Endothelial cell of umbilical vein (primary cell): ENCODE measurements around the gene BCAS2. TPM values are rescaled to one million over a fixed set of nuclear protein-coding genes. Genes with fewer than 3 reads are reported as not detected.

Experiments used
- BruUV-seq: library from RNA; stranded (reverse); fragments of 400-500 nt; replicated peaks from 2 replicates; lab custom pipeline; 2021; lab: Mats Ljungman, UMichigan
- CTCF ChIA-PET: fragments of 300-600, 350-600 bp; sonication (Branson Sonifier 250); formaldehyde crosslinking; loops from one replicate; lab custom pipeline; 2021; ENCODE audit warnings: antibody characterized with exemption, inconsistent platforms; lab: Charles Lee
- POLR2A ChIA-PET: fragments of 300-600, 350-600 bp; sonication (Branson Sonifier 250); formaldehyde crosslinking; loops from one replicate; lab custom pipeline; 2021; ENCODE audit warnings: antibody characterized with exemption, inconsistent platforms; lab: Charles Lee
- DNase-seq: peaks from one replicate; pipeline ENCODE4 v3.0.0-alpha.2; 2011; ENCODE audit warnings: low read depth, low spot score
- FAIRE-seq: peaks from 2 replicates; lab custom pipeline; 2011; peaks lifted over from hg19 to GRCh38; lab: Jason Lieb, UNC
- H2AFZ ChIP-seq: 2 replicates; pipeline ENCODE4 v1.6.0; 2012; ENCODE audit warnings: low read depth, low read length, control low read depth, inconsistent platforms
- H3K27ac ChIP-seq: 2 replicates; pipeline ENCODE4 v1.5.1; 2011; ENCODE audit warnings: low read depth, mild to moderate bottlenecking, control low read depth, low read length, moderate library complexity; ENCODE audit not compliant: insufficient read depth
- H3K27me3 ChIP-seq, 2 experiments: 2 replicates each; pipeline versions ENCODE4 v1.6.0 to v1.6.1; 2011; ENCODE audit warnings: low read length in 2 of 2, mixed read lengths in 1 of 2; ENCODE audit not compliant: control insufficient read depth in 2 of 2, insufficient read depth in 2 of 2
- H3K36me3 ChIP-seq, 2 experiments: 2 replicates in 1 of 2; 3 replicates in 1 of 2; pipeline ENCODE4 v1.5.1; 2011; ENCODE audit warnings: low read length in 2 of 2, mild to moderate bottlenecking in 1 of 2, moderate library complexity in 1 of 2; ENCODE audit not compliant: control insufficient read depth in 2 of 2, insufficient read depth in 2 of 2; ENCODE audit errors: extremely low read depth in 1 of 2
- H3K4me1 ChIP-seq: 3 replicates; pipeline ENCODE4 v1.5.1; 2011; ENCODE audit warnings: mild to moderate bottlenecking, low read length; ENCODE audit not compliant: control insufficient read depth, insufficient read depth; ENCODE audit errors: extremely low read depth
- H3K4me2 ChIP-seq: 2 replicates; pipeline ENCODE4 v1.6.1; 2011; ENCODE audit warnings: low read length, control low read depth, mixed read lengths; ENCODE audit not compliant: insufficient read depth
- H3K4me3 ChIP-seq, 3 experiments: fragments of 200-600 bp in 1 of 3; sonication (generic), shearing (Covaris generic) in 1 of 3; replicated peaks in 1 of 3; 2 replicates each; pipeline ENCODE4 v1.5.1; 2011 to 2016; ENCODE audit warnings: control low read depth in 3 of 3, low read length in 3 of 3, mild to moderate bottlenecking in 2 of 3, inconsistent platforms in 1 of 3, low read depth in 1 of 3, moderate library complexity in 1 of 3; ENCODE audit not compliant: insufficient read depth in 1 of 3
- H3K79me2 ChIP-seq: 2 replicates; pipeline ENCODE4 v1.6.0; 2012; ENCODE audit warnings: low read length, inconsistent platforms; ENCODE audit not compliant: control insufficient read depth, insufficient read depth
- H3K9ac ChIP-seq: replicated peaks from 2 replicates; pipeline ENCODE3; 2011; ENCODE audit warnings: low read length, control low read depth; ENCODE audit not compliant: insufficient read depth; ENCODE audit errors: extremely low read depth
- H3K9me1 ChIP-seq: replicated peaks from 3 replicates; pipeline ENCODE4 v1.6.0; 2011; ENCODE audit warnings: mild to moderate bottlenecking, low read length; ENCODE audit not compliant: control insufficient read depth, insufficient read depth; ENCODE audit errors: extremely low read depth
- H3K9me3 ChIP-seq: replicated peaks from 2 replicates; pipeline ENCODE4 v1.5.1; 2012; ENCODE audit warnings: low read length, inconsistent platforms; ENCODE audit not compliant: control insufficient read depth, insufficient read depth
- H4K20me1 ChIP-seq: replicated peaks from 2 replicates; pipeline ENCODE3; 2011; ENCODE audit warnings: mild to moderate bottlenecking, low read length; ENCODE audit not compliant: control insufficient read depth, insufficient read depth; ENCODE audit errors: extremely low read depth
- EZH2 ChIP-seq: IDR thresholded peaks from 2 replicates; pipeline ENCODE4 v1.6.1; 2012; ENCODE audit warnings: borderline replicate concordance, low read depth, mild to moderate bottlenecking, moderate library complexity, low read length, inconsistent platforms; ENCODE audit not compliant: severe bottlenecking
- FOS ChIP-seq: IDR thresholded peaks from 2 replicates; pipeline ENCODE4 v1.6.1; 2011; ENCODE audit warnings: mild to moderate bottlenecking, low read length, moderate library complexity, borderline replicate concordance; ENCODE audit not compliant: insufficient read depth
- GATA2 ChIP-seq: IDR thresholded peaks from 2 replicates; pipeline ENCODE4 v1.7.0; 2011; ENCODE audit warnings: low read depth, mild to moderate bottlenecking, moderate library complexity, mixed read lengths, low read length; ENCODE audit not compliant: insufficient read length, insufficient read depth
- JUN ChIP-seq: IDR thresholded peaks from 2 replicates; pipeline ENCODE4 v1.6.1; 2011; ENCODE audit warnings: borderline replicate concordance, low read depth; ENCODE audit not compliant: insufficient read length, insufficient read depth
- MYC ChIP-seq: IDR thresholded peaks from one replicate; pipeline ENCODE4 v1.6.1; 2011; ENCODE audit warnings: mild to moderate bottlenecking, low read depth, low read length
- POLR2A ChIP-seq: IDR thresholded peaks from 2 replicates; pipeline ENCODE4 v1.6.1; 2012; ENCODE audit warnings: low read depth, mild to moderate bottlenecking, control low read depth, low read length
- POLR2AphosphoS5 ChIP-seq: IDR thresholded peaks from 2 replicates; pipeline ENCODE4 v1.6.1; 2012; ENCODE audit warnings: low read depth, mild to moderate bottlenecking, control low read depth, low read length, moderate library complexity; ENCODE audit not compliant: insufficient read depth
- dilution Hi-C: fragments of 300-500 bp; cut with MboI; formaldehyde crosslinking; loops from one replicate; pipeline ENCODE4 v1.15.0; 2019; ENCODE audit warnings: low sequenced_read_pairs; ENCODE audit not compliant: extremely low pct_ligation_motif_present
- intact Hi-C: fragments of 100-400 bp; cut with micrococcal nuclease; formaldehyde crosslinking; loops from one replicate; pipeline ENCODE4 v1.10.0; 2022
- polyA plus RNA-seq, 4 experiments: library from polyadenylated mRNA; depleted of rRNA in 3 of 4; stranded (reverse) in 3 of 4; unstranded in 1 of 4; fragments of >200 nt; gene quantifications; 2 replicates each; pipeline versions ENCODE4 v1.2.1 to v1.2.3, GENCODE V29; 2011 to 2012; ENCODE audit warnings: missing spikeins in 1 of 4
- total RNA-seq: library from RNA; stranded (reverse); gene quantifications from 2 replicates; pipeline ENCODE4 v1.2.3, GENCODE V29; 2021
- TF ChIP-seq, protein P1 (sequence below): IDR thresholded peaks from 2 replicates; pipeline ENCODE4 v1.6.1; 2011; ENCODE audit not compliant: insufficient read depth, insufficient read length
- TF ChIP-seq, protein P2 (sequence below), 2 donors: IDR thresholded peaks; 1 replicate in 1 of 2; 2 replicates in 1 of 2; pipeline ENCODE4 v1.5.1; 2011; ENCODE audit warnings: low read length in 2 of 2, mild to moderate bottlenecking in 2 of 2, moderate library complexity in 2 of 2, control low read depth in 1 of 2, inconsistent platforms in 1 of 2, low read depth in 1 of 2; ENCODE audit not compliant: insufficient read depth in 1 of 2; ENCODE audit errors: extremely low read depth in 1 of 2

BCAS2 gene
- total and polyA plus RNA-seq, 2 donors (not counting 3 experiments of a cell fraction or from before 2014, with no cell fraction given), result 12.5 to 43.5 TPM

- no peak overlapping the region for H3K4me3 ChIP-seq
- DNase-seq, result no peak
- TF ChIP-seq MYC, result no peak
- TF ChIP-seq POLR2A, result no peak
- no peak for TF ChIP-seq JUN
- TF ChIP-seq EZH2, result no peak
- TF ChIP-seq POLR2AphosphoS5, result no peak
- TF ChIP-seq, protein P1, sequence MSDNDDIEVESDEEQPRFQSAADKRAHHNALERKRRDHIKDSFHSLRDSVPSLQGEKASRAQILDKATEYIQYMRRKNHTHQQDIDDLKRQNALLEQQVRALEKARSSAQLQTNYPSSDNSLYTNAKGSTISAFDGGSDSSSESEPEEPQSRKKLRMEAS, result no peak
- no peak for TF ChIP-seq GATA2
- TF ChIP-seq FOS, result no peak
- TF ChIP-seq, protein P2, sequence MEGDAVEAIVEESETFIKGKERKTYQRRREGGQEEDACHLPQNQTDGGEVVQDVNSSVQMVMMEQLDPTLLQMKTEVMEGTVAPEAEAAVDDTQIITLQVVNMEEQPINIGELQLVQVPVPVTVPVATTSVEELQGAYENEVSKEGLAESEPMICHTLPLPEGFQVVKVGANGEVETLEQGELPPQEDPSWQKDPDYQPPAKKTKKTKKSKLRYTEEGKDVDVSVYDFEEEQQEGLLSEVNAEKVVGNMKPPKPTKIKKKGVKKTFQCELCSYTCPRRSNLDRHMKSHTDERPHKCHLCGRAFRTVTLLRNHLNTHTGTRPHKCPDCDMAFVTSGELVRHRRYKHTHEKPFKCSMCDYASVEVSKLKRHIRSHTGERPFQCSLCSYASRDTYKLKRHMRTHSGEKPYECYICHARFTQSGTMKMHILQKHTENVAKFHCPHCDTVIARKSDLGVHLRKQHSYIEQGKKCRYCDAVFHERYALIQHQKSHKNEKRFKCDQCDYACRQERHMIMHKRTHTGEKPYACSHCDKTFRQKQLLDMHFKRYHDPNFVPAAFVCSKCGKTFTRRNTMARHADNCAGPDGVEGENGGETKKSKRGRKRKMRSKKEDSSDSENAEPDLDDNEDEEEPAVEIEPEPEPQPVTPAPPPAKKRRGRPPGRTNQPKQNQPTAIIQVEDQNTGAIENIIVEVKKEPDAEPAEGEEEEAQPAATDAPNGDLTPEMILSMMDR (IDR thresholded peaks at IDR 0.05; ENCODE audit: extremely low read depth in 1 of 2, insufficient read depth in 1 of 2, low read depth in 1 of 2, low read length in 2 of 2), result no peak
- dilution Hi-C loops, result no loop called here
- H2AFZ ChIP-seq, result no peak overlapping the region
- intact Hi-C loops, result no loop called here
- CTCF ChIA-PET, result no interaction called here
- no peaks in the 10 kb centered on the region for H3K36me3 ChIP-seq
- FAIRE-seq, result no peak
- H3K9me3 ChIP-seq, result no peaks in the 10 kb centered on the region
- H3K4me1 ChIP-seq, result no peaks in the 10 kb centered on the region
- no peak overlapping the region for H3K4me2 ChIP-seq
- H3K79me2 ChIP-seq, result no peaks in the 10 kb centered on the region
- H4K20me1 ChIP-seq, result no peaks in the 10 kb centered on the region
- no peaks in the 10 kb centered on the region for H3K27me3 ChIP-seq
- H3K9me1 ChIP-seq, result no peaks in the 10 kb centered on the region
- no peak overlapping the region for H3K27ac ChIP-seq
- H3K9ac ChIP-seq, result no peak overlapping the region
- POLR2A ChIA-PET, result no interaction called here
- BruUV-seq, result no TSS peak
Observed at GRCh38 chr1:114524944-114525343, 56.5 kb downstream of the BCAS2 start.
